NCI-H128 (cell line): Measurements from ENCODE around the gene UCHL5.
"Not testable (repeated sequence)": the region's sequence is repeated elsewhere in the genome, so short reads cannot be mapped to it uniquely, and the experiment has no call there.

Source experiments
- DNase-seq: peaks from one replicate; lab custom pipeline; 2025; ENCODE audit not compliant: unreplicated experiment; lab: John Stamatoyannopoulos, UW

UCHL5 gene

GRCh38 chr1:193013707-193014106 is 45.5 kb downstream of the UCHL5 start:
- DNase-seq: no peak

GRCh38 chr1:193013005-193013404 is 46.2 kb downstream of the UCHL5 start:
- no peak for DNase-seq

GRCh38 chr1:193011406-193011805 is 47.8 kb downstream of the UCHL5 start:
- no peak for DNase-seq

- no peak for DNase-seq
Observed at GRCh38 chr1:193009501-193009900, 49.7 kb downstream of the UCHL5 start.

GRCh38 chr1:193005785-193006184 is 53.4 kb downstream of the UCHL5 start:
- DNase-seq: no peak

- no peak for DNase-seq
Observed at GRCh38 chr1:192998536-192998935, 60.6 kb downstream of the UCHL5 start.

- no peak for DNase-seq
Observed at GRCh38 chr1:192994141-192994540, 65.0 kb downstream of the UCHL5 start.

- no peak for DNase-seq
Observed at GRCh38 chr1:192993426-192994085, 65.6 kb downstream of the UCHL5 start.

- not testable (repeated sequence) for DNase-seq
Observed at GRCh38 chr1:192986748-192987334, 72.3 kb downstream of the UCHL5 start.

GRCh38 chr1:192986110-192986747 is 72.9 kb downstream of the UCHL5 start:
- DNase-seq: no peak

GRCh38 chr1:192984080-192984479 is 75.1 kb downstream of the UCHL5 start:
- no peak for DNase-seq

GRCh38 chr1:192983349-192983980 is 75.7 kb downstream of the UCHL5 start:
- no peak for DNase-seq

- DNase-seq: no peak
Observed at GRCh38 chr1:192980856-192981255, 78.3 kb downstream of the UCHL5 start.

GRCh38 chr1:192980334-192980733 is 78.8 kb downstream of the UCHL5 start:
- DNase-seq: not testable (repeated sequence)

- DNase-seq: no peak
Observed at GRCh38 chr1:192979542-192979941, 79.6 kb downstream of the UCHL5 start.

GRCh38 chr1:192978195-192978710 is 80.9 kb downstream of the UCHL5 start:
- DNase-seq: no peak

- no peak for DNase-seq
Observed at GRCh38 chr1:192977089-192977706, 82.0 kb downstream of the UCHL5 start.

- DNase-seq: no peak
Observed at GRCh38 chr1:192976576-192976975, 82.6 kb downstream of the UCHL5 start.

GRCh38 chr1:192974701-192975100 is 84.5 kb downstream of the UCHL5 start:
- no peak for DNase-seq

GRCh38 chr1:192973988-192974387 is 85.2 kb downstream of the UCHL5 start:
- DNase-seq: no peak

- no peak for DNase-seq
Observed at GRCh38 chr1:192973202-192973601, 86.0 kb downstream of the UCHL5 start.
